GM12864 (cell line): ENCODE measurements around the gene MS4A3.
"Not testable (repeated sequence)": the region's sequence is repeated elsewhere in the genome, so short reads cannot be mapped to it uniquely, and the experiment has no call there.

Experiments
- DNase-seq: peaks from one replicate; pipeline ENCODE4 v3.0.0-alpha.2; 2011; ENCODE audit warnings: low read depth
- H3K4me3 ChIP-seq: 2 replicates; pipeline ENCODE4 v1.5.1; 2011; ENCODE audit warnings: mild to moderate bottlenecking, low read depth, low read length, control low read depth
- TF ChIP-seq, protein P1 (sequence below): IDR thresholded peaks from 2 replicates; pipeline ENCODE4 v1.5.1; 2011; ENCODE audit warnings: low read depth, mild to moderate bottlenecking, moderate library complexity, low read length, control low read depth, inconsistent platforms; ENCODE audit errors: missing control alignments

MS4A3 gene, protein sequence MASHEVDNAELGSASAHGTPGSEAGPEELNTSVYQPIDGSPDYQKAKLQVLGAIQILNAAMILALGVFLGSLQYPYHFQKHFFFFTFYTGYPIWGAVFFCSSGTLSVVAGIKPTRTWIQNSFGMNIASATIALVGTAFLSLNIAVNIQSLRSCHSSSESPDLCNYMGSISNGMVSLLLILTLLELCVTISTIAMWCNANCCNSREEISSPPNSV

DNA sequence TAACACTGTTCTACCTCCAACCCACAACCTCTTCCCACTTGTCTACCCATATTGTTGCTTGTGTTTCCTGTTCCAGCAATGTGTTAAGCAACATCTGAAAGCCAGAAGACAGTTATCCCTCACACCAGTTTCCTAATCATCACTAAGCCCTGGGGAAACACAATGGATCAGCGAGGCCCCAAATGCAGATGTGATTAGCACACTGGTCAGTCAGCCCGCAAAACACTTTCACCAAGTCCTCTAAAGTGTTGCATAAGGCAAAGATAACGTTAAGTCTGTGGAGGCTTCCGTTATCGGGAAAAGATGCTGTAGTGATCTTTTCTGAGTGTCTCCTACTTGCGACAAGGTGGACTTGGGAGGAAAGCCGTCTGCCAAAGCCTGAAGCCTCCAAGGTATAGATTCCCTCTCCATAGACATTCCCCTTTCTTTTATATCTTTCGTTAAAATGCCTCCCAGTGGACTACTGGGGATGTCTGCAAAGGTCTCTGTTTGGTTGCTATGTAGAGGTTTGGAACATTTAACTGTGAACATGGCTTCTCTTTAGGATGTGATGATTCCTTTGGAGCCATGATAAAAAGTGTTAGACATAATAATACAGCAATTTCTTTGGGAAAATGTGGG lies at the start of gene MS4A3:
Gene MS4A3 (plus strand): TSS at position 317 of the 621 bp plus-strand sequence. CDS start 4,496 bp downstream, outside the sequence.
- H3K4me3 ChIP-seq, result no peak within 1 kb of the TSS

DNA sequence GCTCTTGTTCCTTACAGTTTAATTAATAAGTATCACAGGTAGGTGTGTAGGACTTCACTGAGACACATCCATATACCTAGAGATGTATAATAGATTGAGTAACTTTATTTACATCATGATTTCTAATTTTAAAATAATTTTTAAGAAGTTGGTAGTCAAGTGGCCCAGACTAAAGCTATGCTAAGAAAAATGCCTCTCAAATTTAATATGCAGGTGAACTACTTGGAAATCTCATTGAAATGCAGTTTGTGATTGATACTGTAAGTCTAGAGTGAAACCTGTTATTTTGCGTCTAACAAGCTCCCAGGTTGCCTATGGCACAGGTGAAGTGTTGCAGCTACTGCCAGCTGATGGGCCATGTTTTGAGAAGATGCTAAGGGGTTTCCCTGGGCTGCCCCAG lies 39.6 kb upstream of the MS4A3 start, which contains the start of gene OOSP4B:
Gene OOSP4B (plus strand): TSS at position 301 of the 400 bp plus-strand sequence.
- TF ChIP-seq, protein P1, sequence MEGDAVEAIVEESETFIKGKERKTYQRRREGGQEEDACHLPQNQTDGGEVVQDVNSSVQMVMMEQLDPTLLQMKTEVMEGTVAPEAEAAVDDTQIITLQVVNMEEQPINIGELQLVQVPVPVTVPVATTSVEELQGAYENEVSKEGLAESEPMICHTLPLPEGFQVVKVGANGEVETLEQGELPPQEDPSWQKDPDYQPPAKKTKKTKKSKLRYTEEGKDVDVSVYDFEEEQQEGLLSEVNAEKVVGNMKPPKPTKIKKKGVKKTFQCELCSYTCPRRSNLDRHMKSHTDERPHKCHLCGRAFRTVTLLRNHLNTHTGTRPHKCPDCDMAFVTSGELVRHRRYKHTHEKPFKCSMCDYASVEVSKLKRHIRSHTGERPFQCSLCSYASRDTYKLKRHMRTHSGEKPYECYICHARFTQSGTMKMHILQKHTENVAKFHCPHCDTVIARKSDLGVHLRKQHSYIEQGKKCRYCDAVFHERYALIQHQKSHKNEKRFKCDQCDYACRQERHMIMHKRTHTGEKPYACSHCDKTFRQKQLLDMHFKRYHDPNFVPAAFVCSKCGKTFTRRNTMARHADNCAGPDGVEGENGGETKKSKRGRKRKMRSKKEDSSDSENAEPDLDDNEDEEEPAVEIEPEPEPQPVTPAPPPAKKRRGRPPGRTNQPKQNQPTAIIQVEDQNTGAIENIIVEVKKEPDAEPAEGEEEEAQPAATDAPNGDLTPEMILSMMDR, result no peak
- DNase-seq, result no peak

More for the DNA sequence above, at the start of gene MS4A3:
- no peak for DNase-seq
- TF ChIP-seq, protein P1, result no peak

DNA sequence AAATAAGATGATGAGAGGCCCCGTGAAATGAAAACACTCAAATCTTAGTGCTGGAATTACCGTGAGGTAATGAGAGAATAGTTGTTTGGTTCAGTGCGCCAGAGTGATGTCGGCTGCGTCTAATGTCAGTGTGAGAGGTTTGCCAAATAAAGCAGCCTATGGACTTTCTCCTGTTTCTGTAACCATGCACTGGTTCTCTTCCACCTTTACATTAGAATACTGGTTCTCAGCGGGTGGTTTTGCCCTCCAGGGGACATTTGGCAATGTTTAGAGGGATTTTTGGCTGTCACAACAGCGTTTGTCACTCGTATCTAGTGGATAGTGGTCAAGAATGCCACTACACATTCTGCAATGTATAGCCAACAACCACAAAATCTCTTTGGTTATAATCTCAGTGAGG lies 38.4 kb upstream of the MS4A3 start:
- TF ChIP-seq, protein P1, result no peak
- no peak for DNase-seq
- H3K4me3 ChIP-seq, result no peak overlapping the region

More for the DNA sequence above, 39.6 kb upstream of the MS4A3 start, which contains the start of gene OOSP4B:
- H3K4me3 ChIP-seq, result no peak within 1 kb of the TSS

DNA sequence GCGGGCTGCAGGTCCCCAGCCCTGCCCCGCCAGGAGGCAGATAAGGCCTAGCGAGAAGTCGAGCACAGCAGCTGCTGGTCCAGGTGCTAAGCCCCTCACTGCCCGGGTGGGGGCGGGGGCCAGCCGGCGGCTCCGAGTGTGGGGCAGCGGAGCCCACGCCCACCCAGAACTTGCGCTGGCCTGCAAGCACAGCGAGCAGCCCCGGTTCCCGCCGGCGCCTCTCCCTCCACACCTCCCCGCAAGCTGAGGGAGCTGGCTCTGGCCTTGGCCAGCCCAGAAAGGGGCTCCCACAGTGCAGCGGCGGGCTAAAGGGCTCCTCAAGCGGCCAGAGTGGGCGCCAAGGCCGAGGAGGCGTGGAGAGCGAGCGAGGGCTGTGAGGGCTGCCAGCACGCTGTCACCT lies 36.1 kb upstream of the MS4A3 start:
- H3K4me3 ChIP-seq, DNase-seq: not testable (repeated sequence)

DNA sequence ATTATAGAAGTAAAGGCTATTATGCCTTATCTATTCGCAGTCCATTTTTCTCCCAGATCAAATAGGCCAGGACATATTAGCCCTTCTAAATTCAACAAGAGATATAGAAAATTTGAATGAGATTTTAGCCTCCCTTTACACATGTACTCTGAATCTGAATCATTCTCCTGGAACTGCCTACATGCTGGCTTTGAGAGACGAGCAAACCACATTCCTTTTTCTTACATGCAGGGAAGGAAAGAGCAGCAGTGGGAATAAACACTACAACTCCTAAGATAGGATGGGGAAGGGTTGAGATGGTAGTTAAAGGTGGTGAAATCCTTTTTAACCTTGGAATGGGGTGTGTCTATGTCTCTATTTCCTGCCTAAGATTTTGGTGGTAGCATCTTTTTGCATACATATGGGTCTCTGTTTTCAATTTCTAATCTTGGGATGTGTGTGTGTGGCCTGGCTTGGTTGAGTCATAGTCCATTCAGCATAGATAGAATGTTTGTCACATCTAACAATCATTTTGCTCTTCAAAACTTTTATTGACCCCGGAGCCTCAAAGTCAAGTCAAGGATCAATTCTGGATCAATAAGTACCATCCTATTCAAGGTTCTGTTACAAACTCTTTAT lies 27.3 kb upstream of the MS4A3 start:
- TF ChIP-seq, protein P1, result no peak
- DNase-seq, result no peak

DNA sequence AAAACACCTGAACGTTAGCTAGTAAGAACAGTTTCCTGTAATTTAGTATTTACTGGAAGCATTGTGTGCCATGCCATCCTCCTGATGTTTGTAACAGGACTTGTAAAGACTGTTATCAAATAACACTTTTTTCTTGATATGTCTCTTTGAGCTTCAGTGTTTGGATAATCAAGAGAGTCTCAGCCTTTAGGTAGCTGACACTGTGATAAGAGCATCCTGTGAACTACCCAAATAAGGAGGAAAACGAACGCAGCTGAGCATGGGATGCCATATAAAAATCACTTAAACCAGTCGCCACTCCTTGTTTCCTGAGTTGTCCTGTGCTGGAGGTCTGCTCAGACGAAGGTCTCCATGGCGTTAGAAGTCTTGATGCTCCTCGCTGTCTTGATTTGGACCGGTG lies 16.4 kb upstream of the MS4A3 start, which contains the start of gene OOSP2:
Gene OOSP2 (plus strand): TSS at position 301 of the 400 bp plus-strand sequence. CDS start 51 bp downstream, at position 352.
- TF ChIP-seq, protein P1, result no peak
- no peak within 1 kb of the TSS for H3K4me3 ChIP-seq
- DNase-seq, result no peak

More for the DNA sequence above, 27.3 kb upstream of the MS4A3 start:
- H3K4me3 ChIP-seq, result no peak overlapping the region

DNA sequence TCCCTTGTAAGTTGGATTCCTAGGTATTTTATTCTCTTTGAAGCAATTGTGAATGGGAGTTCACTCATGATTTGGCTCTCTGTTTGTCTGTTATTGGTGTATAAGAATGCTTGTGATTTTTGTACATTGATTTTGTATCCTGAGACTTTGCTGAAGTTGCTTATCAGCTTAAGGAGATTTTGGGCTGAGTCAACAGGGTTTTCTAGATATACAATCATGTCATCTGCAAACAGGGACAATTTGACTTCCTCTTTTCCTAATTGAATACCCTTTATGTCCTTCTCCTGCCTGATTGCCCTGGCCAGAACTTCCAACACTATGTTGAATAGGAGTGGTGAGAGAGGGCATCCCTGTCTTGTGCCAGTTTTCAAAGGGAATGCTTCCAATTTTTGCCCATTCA lies 6.0 kb upstream of the MS4A3 start:
- not testable (repeated sequence) for DNase-seq, H3K4me3 ChIP-seq

DNA sequence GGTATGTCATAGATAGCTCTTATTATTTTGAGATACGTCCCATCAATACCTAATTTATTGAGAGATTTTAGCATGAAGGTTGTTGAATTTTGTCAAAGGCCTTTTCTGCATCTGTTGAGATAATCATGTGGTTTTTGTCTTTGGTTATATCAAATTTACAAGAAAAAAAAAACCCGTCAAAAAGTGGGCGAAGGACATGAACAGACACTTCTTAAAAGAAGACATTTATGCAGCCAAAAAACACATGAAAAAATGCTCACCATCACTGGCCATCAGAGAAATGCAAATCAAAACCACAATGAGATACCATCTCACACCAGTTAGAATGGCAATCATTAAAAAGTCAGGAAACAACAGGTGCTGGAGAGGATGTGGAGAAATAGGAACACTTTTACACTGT lies 5.6 kb upstream of the MS4A3 start:
- H3K4me3 ChIP-seq, DNase-seq: not testable (repeated sequence)
